ENCODE data around the gene RIOK2. TPM values are rescaled to one million over a fixed set of nuclear protein-coding genes. Genes with fewer than 3 reads are reported as not detected.
"Not testable (repeated sequence)": the region's sequence is repeated elsewhere in the genome, so short reads cannot be mapped to it uniquely, and the experiment has no call there.

The RIOK2 gene
- polyA plus RNA-seq (2013, experiment 1 of 2; ENCODE audit: insufficient read length): 35.2 TPM
- 34.4 TPM for polyA plus RNA-seq (2013, experiment 2 of 2; ENCODE audit: insufficient read length)

GRCh38 chr5:97183100-97183929 lies at the start of gene RIOK2:
RIOK2 (minus strand) TSS chr5:97183247; CDS start chr5:97183191, 56 bp downstream.
- peak; percentile 96 for DNase-seq

- peak; percentile 75 for DNase-seq
These were observed 48.1 kb upstream of the RIOK2 start for GRCh38 chr5:97231025-97231636.

- DNase-seq: peak; percentile 8
These were observed 46.7 kb upstream of the RIOK2 start for GRCh38 chr5:97229688-97230285.

DNA sequence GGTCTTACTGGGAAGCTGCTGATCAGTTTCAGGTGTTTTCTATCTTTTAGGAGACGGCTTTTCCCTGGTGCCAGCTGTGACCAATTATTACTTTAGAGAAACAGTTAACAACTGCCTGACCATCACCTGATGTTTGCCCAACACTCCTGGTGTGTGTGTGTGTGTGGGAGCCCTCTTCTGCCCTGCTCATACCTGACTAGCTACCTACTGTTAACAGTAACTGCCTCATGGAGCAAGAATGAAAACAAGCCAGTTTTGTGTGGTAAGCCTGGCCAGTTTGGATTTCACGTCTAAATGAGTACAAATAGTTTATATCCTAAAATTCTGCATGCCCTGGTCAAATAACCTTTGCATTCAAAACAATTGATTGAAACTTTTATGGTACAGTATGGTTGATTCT lies 46.1 kb upstream of the RIOK2 start:
- DNase-seq: no peak

DNA sequence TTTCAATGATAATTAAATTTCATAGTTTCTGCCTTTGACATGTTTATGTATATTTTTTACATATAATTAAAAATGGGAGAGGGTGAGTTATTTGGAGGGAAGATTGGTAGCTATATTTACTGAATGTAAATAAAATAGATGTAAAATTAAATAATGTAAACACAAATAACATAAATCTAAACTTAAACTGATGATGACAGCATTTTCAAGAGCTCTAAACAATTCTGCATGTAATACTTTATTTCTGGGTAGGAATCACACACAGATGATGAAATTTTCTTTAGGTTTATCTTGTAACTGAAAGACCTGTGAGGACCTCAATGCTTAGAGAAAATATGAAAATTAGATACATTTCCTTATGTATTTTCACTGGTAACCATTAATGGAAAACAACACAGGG lies 42.2 kb upstream of the RIOK2 start:
- DNase-seq: no peak

GRCh38 chr5:97224112-97224750 lies 41.2 kb upstream of the RIOK2 start:
- peak; percentile 77 for DNase-seq

DNA sequence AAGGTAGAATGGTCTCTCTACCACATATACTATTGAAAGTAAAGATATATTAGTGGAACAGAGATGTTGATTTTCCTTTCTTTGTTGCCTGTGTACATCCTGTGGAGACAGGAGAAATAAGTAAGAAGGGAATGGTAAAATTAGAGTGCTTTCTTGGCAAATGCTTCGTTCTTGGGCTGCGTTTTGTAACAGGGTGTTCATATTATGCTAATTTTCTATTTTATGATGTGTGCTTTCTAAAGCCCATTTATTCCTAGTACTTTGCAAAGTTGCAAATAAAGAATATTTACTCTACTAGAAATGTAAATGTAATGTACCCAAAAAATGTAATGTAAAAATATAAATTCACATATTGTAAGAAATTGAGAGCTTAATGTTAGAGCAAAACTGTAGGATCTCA lies 40.5 kb upstream of the RIOK2 start:
- DNase-seq: no peak

DNA sequence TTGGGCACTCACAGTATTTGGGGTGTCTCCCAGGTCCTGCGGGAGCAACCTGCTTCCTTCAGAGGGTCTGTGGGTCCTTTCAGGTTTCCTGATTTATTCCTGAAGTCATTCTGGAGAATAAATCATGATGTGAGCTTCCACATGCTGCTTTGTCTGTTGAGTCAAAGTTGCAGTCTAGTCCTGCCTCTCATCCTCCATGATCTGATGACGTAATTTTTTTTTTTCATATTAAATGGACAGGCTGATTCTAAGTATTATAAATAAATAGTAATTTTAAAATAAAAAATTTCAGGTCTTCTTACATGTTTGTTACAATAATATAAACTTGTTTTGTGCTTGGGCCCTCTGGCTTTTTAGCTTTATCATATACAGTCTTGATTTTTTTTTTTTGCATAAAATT lies 26.3 kb upstream of the RIOK2 start:
- no peak for DNase-seq

GRCh38 chr5:97208714-97209113 lies 25.7 kb upstream of the RIOK2 start:
- DNase-seq: no peak

DNA sequence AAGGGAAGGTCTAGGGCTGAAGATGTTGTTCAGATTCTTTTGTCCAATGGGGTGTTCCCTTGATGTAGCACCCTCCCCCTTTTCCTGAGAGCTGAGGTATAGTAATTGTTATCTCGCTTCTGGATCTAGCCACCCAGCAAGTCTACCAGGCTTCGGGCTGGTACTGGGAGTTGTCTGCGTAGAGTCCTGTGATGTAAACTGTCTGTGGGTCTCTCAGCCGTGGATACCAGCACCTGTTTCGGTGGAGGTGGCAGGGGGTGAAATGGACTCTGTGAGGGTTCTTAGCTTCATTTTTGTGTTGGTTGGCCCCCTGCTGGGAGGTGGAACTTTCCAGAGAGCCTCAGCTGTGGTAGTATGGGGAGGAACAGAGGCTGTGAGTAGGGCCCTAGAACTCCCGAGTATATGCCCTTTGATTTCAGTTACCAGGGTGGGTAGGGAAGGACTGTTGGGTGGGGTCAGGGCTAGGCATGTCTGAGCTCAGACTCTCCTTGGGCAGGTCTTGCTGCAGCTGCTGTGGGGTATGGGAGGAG lies 25.2 kb upstream of the RIOK2 start:
- DNase-seq: no peak

GRCh38 chr5:97194366-97194765 lies 11.3 kb upstream of the RIOK2 start:
- no peak for DNase-seq

DNA sequence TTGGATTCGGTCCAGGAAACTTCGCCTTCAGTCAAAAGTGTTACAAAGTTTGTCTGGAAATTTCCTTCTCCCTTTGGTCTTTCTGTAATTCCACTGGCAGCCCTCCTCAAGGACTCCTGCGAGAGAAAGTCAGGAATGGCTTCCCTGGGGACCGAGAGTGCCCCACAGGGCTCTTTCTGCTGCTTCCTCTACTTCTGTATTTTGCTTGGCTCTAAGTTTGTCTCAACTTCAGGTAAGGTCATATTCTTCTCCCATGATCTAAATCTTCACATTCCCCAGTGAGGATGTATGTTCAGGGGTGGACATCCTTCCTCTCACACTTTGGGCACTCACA lies 10.3 kb upstream of the RIOK2 start:
- DNase-seq: no peak

DNA sequence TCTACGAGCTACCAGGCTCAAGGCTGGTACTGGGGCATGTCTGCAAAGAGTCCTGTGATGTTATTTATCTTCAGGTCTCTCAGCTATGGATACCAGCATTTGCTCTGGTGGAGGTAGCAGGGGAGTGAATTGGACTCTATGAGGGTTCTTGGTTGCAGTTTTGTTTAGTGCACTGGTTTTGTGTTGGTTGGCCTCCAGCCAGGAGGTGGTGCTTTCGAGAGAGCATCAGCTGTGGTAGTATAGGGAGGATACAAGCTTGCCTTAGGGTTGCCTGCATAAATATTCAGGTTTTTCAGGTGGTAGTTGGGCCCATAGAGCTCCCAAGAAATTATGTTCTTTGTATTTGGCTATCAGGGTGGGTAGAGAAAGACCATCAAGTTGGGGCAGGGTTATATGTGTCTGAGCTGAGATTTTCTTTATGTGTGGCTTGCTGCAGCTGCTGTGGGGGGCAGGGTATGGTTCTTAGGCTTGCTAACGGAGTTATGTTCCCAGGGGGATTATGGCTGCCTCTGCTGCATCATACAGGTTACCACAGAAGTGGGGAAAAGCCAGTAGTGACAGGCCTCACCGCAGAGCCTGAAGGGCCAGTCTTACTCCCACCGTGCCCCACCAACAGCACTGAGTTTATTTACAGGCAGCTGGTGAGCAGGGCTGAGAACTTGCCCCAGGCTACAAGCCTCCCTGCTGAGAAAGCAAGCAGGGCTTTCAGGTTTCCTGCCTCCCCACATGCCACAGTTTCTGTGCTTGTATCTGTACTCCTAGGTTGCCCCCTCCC lies 9.7 kb upstream of the RIOK2 start:
- peak; percentile 41 for DNase-seq

- no peak for DNase-seq
These were observed 8.8 kb upstream of the RIOK2 start for GRCh38 chr5:97191893-97192292.

DNA sequence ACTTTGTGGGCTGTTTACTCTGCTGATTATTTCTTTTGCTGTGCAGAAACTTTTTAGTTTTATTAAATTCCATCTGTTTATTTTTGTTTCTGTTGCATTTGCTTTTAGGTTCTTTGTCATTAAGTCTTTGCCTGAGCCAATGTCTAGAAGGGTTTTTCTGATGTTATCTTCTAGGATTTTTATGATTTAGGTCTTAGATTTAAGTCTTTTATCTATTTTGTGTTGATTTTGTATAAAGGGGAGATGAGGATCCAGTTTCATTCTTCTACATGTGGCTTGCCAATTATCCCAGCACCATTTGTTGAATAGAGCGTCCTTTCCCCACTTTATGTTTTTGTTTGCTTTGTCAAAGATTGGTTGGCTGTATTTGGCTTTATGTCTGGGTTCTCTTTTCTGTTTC lies 6.5 kb upstream of the RIOK2 start:
- DNase-seq: not testable (repeated sequence)

DNA sequence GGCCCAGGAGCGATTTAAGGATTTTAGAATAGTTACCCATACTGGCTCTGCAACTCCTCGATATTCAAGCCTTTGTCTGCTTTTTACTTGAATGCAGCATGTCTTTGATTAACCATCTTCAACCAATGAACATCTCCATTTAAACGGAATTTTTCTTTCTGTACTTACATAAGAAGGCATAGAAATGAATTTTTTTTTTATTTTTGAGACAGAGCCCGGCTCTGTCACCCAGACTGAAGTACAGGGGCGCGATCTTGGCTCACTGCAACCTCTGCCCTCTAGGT lies 825 bp upstream of the RIOK2 start:
- no peak for DNase-seq

DNA sequence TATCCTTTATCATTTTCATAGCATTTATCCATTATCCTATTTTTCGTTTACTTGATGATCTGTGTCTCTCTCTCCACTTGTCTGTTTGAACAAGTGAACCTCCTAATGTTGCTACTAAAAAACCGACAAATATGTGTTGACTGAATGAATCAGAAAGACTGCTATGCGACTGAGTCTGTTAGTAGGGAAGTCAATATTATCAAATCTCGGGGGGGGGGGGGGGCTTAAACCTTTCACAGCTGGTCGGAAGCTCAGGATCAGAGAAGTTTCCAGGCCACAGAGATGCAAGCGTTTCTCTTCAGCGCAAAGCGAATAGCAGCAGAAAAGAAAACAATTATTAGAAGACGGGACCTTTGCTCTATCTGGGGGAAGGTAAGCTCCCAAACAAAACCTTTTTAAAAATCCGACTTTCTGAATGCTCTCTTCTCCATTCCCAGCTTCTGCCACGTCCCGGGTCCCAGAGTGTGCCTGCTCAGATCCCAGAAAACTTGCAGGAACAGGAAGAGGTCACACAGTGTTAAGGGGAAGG lies 412 bp downstream of the RIOK2 start:
- peak; percentile 39 for DNase-seq

- DNase-seq: no peak
These were observed 1.0 kb downstream of the RIOK2 start for GRCh38 chr5:97181856-97182545.

GRCh38 chr5:97179457-97179856 lies 3.6 kb downstream of the RIOK2 start:
- not testable (repeated sequence) for DNase-seq

- DNase-seq: no peak
These were observed 10.8 kb downstream of the RIOK2 start for GRCh38 chr5:97172227-97172626.

GRCh38 chr5:97171703-97172102 lies 11.3 kb downstream of the RIOK2 start:
- no peak for DNase-seq

DNA sequence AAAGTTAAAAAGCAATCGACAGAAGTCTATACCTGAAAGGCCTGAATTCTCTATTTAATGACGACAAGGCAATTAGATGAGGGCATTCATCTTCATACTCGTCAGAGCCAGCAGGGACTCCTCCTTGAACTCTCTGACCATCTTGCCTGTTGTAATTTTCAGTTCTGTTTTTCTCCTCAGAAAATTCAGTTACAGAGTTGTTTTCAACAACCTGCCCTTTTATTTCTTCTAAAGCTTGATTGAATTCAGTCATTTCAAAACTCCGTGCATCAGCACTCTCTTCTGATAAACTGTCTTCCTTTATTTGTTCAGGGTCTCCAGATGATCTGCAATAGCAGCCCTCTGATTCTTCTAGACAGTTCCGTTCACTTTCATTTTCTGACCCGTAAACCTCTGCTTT lies 15.6 kb downstream of the RIOK2 start:
- DNase-seq: no peak
